GM23338 (cell line): ENCODE results near the gene MELK.

ENCODE experiments used
- CTCF ChIP-seq, 2 experiments: fragments of 200-600 bp in 1 of 2; sonication (generic) in 1 of 2; conservative IDR thresholded peaks; 2 replicates each; pipeline versions ENCODE4 v1.5.1 to v1.6.1; 2016 to 2017; ENCODE audit warnings: antibody characterized with exemption in 2 of 2, low read depth in 2 of 2, mild to moderate bottlenecking in 2 of 2, moderate library complexity in 1 of 2
- ETS1 ChIP-seq: IDR thresholded peaks from 2 replicates; pipeline ENCODE4 v1.6.1; 2016; ENCODE audit warnings: antibody characterized with exemption
- EZH2 ChIP-seq: fragments of 200-600 bp; sonication (generic); IDR thresholded peaks from one replicate; pipeline ENCODE4 v1.8.0; 2017; ENCODE audit warnings: antibody characterized with exemption, mild to moderate bottlenecking, low read depth; ENCODE audit not compliant: unreplicated experiment
- JUNB ChIP-seq: IDR thresholded peaks from one replicate; pipeline ENCODE4 v1.6.1; 2016; ENCODE audit warnings: antibody characterized with exemption; ENCODE audit not compliant: unreplicated experiment
- NANOG ChIP-seq: IDR thresholded peaks from 2 replicates; pipeline ENCODE4 v1.6.1; 2016; ENCODE audit warnings: antibody characterized with exemption, borderline replicate concordance
- POLR2AphosphoS5 ChIP-seq: IDR thresholded peaks from 2 replicates; pipeline ENCODE4 v1.6.1; 2016; ENCODE audit warnings: antibody characterized with exemption, low read depth
- REST ChIP-seq: IDR thresholded peaks from one replicate; pipeline ENCODE4 v1.6.1; 2018; ENCODE audit warnings: antibody characterized with exemption; ENCODE audit not compliant: unreplicated experiment
- STAT1 ChIP-seq: IDR thresholded peaks from one replicate; pipeline ENCODE4 v1.6.1; 2016; ENCODE audit warnings: antibody characterized with exemption; ENCODE audit not compliant: unreplicated experiment

- TF ChIP-seq CTCF (conservative IDR thresholded peaks at IDR 0.05; ENCODE audit: low read depth in 2 of 2): no peak
- no peak for TF ChIP-seq JUNB
- TF ChIP-seq EZH2: no peak
- no peak for TF ChIP-seq REST
- no peak for TF ChIP-seq STAT1
- no peak for TF ChIP-seq ETS1
- TF ChIP-seq POLR2AphosphoS5: no peak
- no peak for TF ChIP-seq NANOG
Measured at GRCh38 chr9:36725777-36726356, 153.2 kb downstream of the MELK start.
